PC-3 (cell line): ENCODE data around the gene TNK1. TPM values are rescaled to one million over a fixed set of nuclear protein-coding genes. Genes with fewer than 3 reads are reported as not detected.

ENCODE experiments used
- ATAC-seq: fragments of 200-7000 bp; cut with Tn5 transposase; 2 replicates; pipeline ENCODE4 v1.9.1; 2020; ENCODE audit warnings: mild to moderate bottlenecking, moderate library complexity
- BruUV-seq: library from RNA; stranded (reverse); fragments of 400-500 nt; replicated peaks from 2 replicates; lab custom pipeline; 2021; lab: Mats Ljungman, UMichigan
- CTCF ChIA-PET: fragments of 300-600 bp; sonication (Branson Sonifier 250); formaldehyde crosslinking; loops from one replicate; lab custom pipeline; 2022; ENCODE audit warnings: antibody characterized with exemption; lab: Charles Lee
- POLR2A ChIA-PET: fragments of 300-600 bp; sonication (Branson Sonifier 250); formaldehyde crosslinking; loops from one replicate; lab custom pipeline; 2022; ENCODE audit warnings: antibody characterized with exemption; ENCODE audit not compliant: unreplicated experiment; lab: Charles Lee
- DNase-seq: peaks from one replicate; pipeline ENCODE4 v3.0.0-alpha.2; 2015
- H2AFZ ChIP-seq: fragments of 300-600 bp; sonication (generic); 2 replicates; pipeline ENCODE4 v1.6.0; 2016; ENCODE audit warnings: antibody characterized with exemption, low read length
- H3F3A ChIP-seq: fragments of 300-600 bp; sonication (generic); one replicate; pipeline ENCODE4 v1.6.0; 2017; ENCODE audit warnings: antibody characterized with exemption, low read length, control low read depth, mild to moderate bottlenecking; ENCODE audit not compliant: unreplicated experiment
- H3K27ac ChIP-seq: fragments of 300-600 bp; sonication (generic); 2 replicates; pipeline ENCODE4 v1.5.1; 2016; ENCODE audit warnings: mild to moderate bottlenecking, low read length
- H3K27me3 ChIP-seq: fragments of 300-600 bp; sonication (generic); 2 replicates; pipeline ENCODE4 v1.6.1; 2016; ENCODE audit warnings: low read length, mixed read lengths
- H3K36me3 ChIP-seq: fragments of 300-600 bp; sonication (generic); 2 replicates; pipeline ENCODE4 v1.6.1; 2016; ENCODE audit warnings: low read depth, mixed run types, low read length, mixed read lengths
- H3K4me1 ChIP-seq: fragments of 300-600 bp; sonication (generic); 2 replicates; pipeline ENCODE4 v1.5.1; 2016; ENCODE audit warnings: low read length; ENCODE audit not compliant: insufficient read depth
- H3K4me2 ChIP-seq: fragments of 300-600 bp; sonication (generic); 2 replicates; pipeline ENCODE4 v1.6.0; 2016; ENCODE audit warnings: low read length
- H3K4me3 ChIP-seq: fragments of 300-600 bp; sonication (generic); 2 replicates; pipeline ENCODE4 v1.5.1; 2016; ENCODE audit warnings: mild to moderate bottlenecking, low read length, mixed read lengths
- H3K79me2 ChIP-seq: fragments of 300-600 bp; sonication (generic); 2 replicates; pipeline ENCODE4 v1.6.1; 2017; ENCODE audit warnings: low read length, mixed read lengths
- H3K9ac ChIP-seq: fragments of 300-600 bp; sonication (generic); 2 replicates; pipeline ENCODE4 v1.6.0; 2016; ENCODE audit warnings: mild to moderate bottlenecking, low read length
- H3K9me2 ChIP-seq: fragments of 300-600 bp; sonication (generic); replicated peaks from 2 replicates; pipeline ENCODE4 v1.6.1; 2016; ENCODE audit warnings: mixed run types, low read length, mixed read lengths
- H3K9me3 ChIP-seq: fragments of 300-600 bp; sonication (generic); 2 replicates; pipeline ENCODE4 v1.6.1; 2016; ENCODE audit warnings: low read length, mixed read lengths
- H4K20me1 ChIP-seq: fragments of 300-600 bp; sonication (generic); 2 replicates; pipeline ENCODE4 v1.6.1; 2016; ENCODE audit warnings: low read length, mixed read lengths
- CTCF ChIP-seq: fragments of 300-600 bp; sonication (generic); conservative IDR thresholded peaks from 2 replicates; pipeline ENCODE4 v1.5.1; 2017; ENCODE audit warnings: antibody characterized with exemption, low read depth, mild to moderate bottlenecking, low read length
- EZH2 ChIP-seq: fragments of 300-600 bp; sonication (generic); IDR thresholded peaks from one replicate; pipeline ENCODE4 v1.6.1; 2017; ENCODE audit warnings: antibody characterized with exemption, mild to moderate bottlenecking, low read length; ENCODE audit not compliant: unreplicated experiment
- EZH2phosphoT487 ChIP-seq: fragments of 300-600 bp; sonication (generic); IDR thresholded peaks from 2 replicates; pipeline ENCODE4 v1.6.1; 2018; ENCODE audit warnings: mild to moderate bottlenecking, antibody characterized with exemption, low read length, borderline replicate concordance
- intact Hi-C: fragments of 100-400 bp; cut with micrococcal nuclease; formaldehyde crosslinking; loops from 2 replicates; pipeline ENCODE4 v1.9.0; 2023
- total RNA-seq: library from RNA; depleted of rRNA; stranded (reverse); fragments of >200 nt; gene quantifications from 2 replicates; pipeline ENCODE4 v1.2.3, GENCODE V29; 2014

TNK1 gene
- total RNA-seq, 1 experiment from 2014 or later, result 10.8 TPM

GRCh38 chr17:7418472-7419152 is 37.7 kb downstream of the TNK1 start:
- Histone ChIP-seq H3K9ac (no peak overlapping the region), H3K79me2 (no peaks in the 10 kb centered on the region), H2AFZ (no peak overlapping the region), H3K36me3 (no peaks in the 10 kb centered on the region), H3K9me2 (no peaks in the 10 kb centered on the region), H3K4me3 (no peak overlapping the region), H3K27me3 (no peaks in the 10 kb centered on the region), H3K27ac (no peak overlapping the region), H3K4me2 (no peak overlapping the region), H3K9me3 (no peaks in the 10 kb centered on the region), H4K20me1 (no peaks in the 10 kb centered on the region), H3K4me1 (no peaks in the 10 kb centered on the region), H3F3A (no peaks in the 10 kb centered on the region)
- DNase-seq, result no peak
- ChIA-PET POLR2A (no interaction called here), CTCF (no interaction called here)
- BruUV-seq, result TSS peak; percentile 44
- no peak for ATAC-seq
- intact Hi-C loops, result no loop called here
- TF ChIP-seq EZH2phosphoT487 (no peak), CTCF (no peak), EZH2 (no peak)

- H3F3A ChIP-seq, result no peaks in the 10 kb centered on the region
- no peaks in the 10 kb centered on the region for H4K20me1 ChIP-seq
- H3K27me3 ChIP-seq, result no peaks in the 10 kb centered on the region
- no peak within 1 kb of the TSS for H3K9ac ChIP-seq
- H3K4me2 ChIP-seq, result no peak within 1 kb of the TSS
- no peaks in the 10 kb centered on the region for H3K9me3 ChIP-seq
- no peak within 1 kb of the TSS for H3K27ac ChIP-seq
- intact Hi-C loops, result no loop called here
- no peaks in the 10 kb centered on the region for H3K9me2 ChIP-seq
- ATAC-seq, result no peak
- BruUV-seq, result no TSS peak
- no peak for TF ChIP-seq CTCF
- no peak for TF ChIP-seq EZH2
- no peak for TF ChIP-seq EZH2phosphoT487
- H3K4me3 ChIP-seq, result no peak within 1 kb of the TSS
- POLR2A ChIA-PET, result no interaction called here
- H3K79me2 ChIP-seq, result no peaks in the 10 kb centered on the region
- H3K4me1 ChIP-seq, result no peaks in the 10 kb centered on the region
- no peak for DNase-seq
- H2AFZ ChIP-seq, result no peak within 1 kb of the TSS
- no peaks in the 10 kb centered on the region for H3K36me3 ChIP-seq
- CTCF ChIA-PET, result no interaction called here
These were observed 39.1 kb downstream of the TNK1 start, which contains the start of gene SPEM1 for GRCh38 chr17:7419819-7420610. Gene SPEM1 (plus strand): TSS chr17:7420324. CDS start chr17:7420385, 61 bp downstream.

- TF ChIP-seq CTCF (no peak), EZH2 (no peak), EZH2phosphoT487 (no peak)
- DNase-seq (no peak), ATAC-seq (no peak)
- Histone ChIP-seq H2AFZ (no peak overlapping the region), H3F3A (no peaks in the 10 kb centered on the region), H3K9me3 (no peaks in the 10 kb centered on the region), H3K27me3 (no peaks in the 10 kb centered on the region), H3K79me2 (no peaks in the 10 kb centered on the region), H3K9me2 (no peaks in the 10 kb centered on the region), H3K4me3 (no peak overlapping the region), H3K36me3 (no peaks in the 10 kb centered on the region), H3K4me1 (no peaks in the 10 kb centered on the region), H3K9ac (no peak overlapping the region), H3K4me2 (no peak overlapping the region), H3K27ac (no peak overlapping the region), H4K20me1 (no peaks in the 10 kb centered on the region)
- intact Hi-C loops, result no loop called here
- no TSS peak for BruUV-seq
- ChIA-PET CTCF (no interaction called here), POLR2A (no interaction called here)
These were observed 40.3 kb downstream of the TNK1 start for GRCh38 chr17:7421186-7421585.
